HepG2 (cell line): Measurements from ENCODE around the gene ENO2. TPM values are rescaled to one million over a fixed set of nuclear protein-coding genes. Genes with fewer than 3 reads are reported as not detected.

Experiments used
- ATAC-seq: fragments of 200-7000 bp; cut with Tn5 transposase; 3 replicates; pipeline ENCODE4 v1.9.1; 2020; ENCODE audit warnings: mild to moderate bottlenecking, moderate library complexity
- BruUV-seq: library from RNA; stranded (reverse); fragments of 400-500 nt; replicated peaks from 2 replicates; lab custom pipeline; 2021; lab: Mats Ljungman, UMichigan
- CTCF ChIA-PET: fragments of 300-600 bp; formaldehyde crosslinking; extraction: SDS; loops from one replicate; lab custom pipeline; 2021; ENCODE audit warnings: low total read pairs, inconsistent platforms, low intra/inter-chr PET ratio; lab: Yijun Ruan, JAX
- POLR2A ChIA-PET: fragments of 350-600 bp; sonication (Branson Sonifier 250); formaldehyde crosslinking; loops from one replicate; lab custom pipeline; 2020; ENCODE audit warnings: antibody characterized with exemption, inconsistent platforms; lab: Yijun Ruan, JAX
- DNase-seq: peaks from one replicate; pipeline ENCODE4 v3.0.0-alpha.2; 2015; ENCODE audit warnings: low spot score
- FAIRE-seq: peaks from 3 replicates; lab custom pipeline; 2011; peaks lifted over from hg19 to GRCh38; lab: Jason Lieb, UNC
- H2AFZ ChIP-seq: one replicate; pipeline ENCODE4 v1.6.1; 2011; ENCODE audit warnings: low read length, inconsistent platforms
- H3K27ac ChIP-seq: fragments of 300-600 bp; 3 replicates; pipeline ENCODE4 v1.8.0; 2011; ENCODE audit warnings: mixed run types, mild to moderate bottlenecking, mixed read lengths, low read length, inconsistent platforms; ENCODE audit not compliant: insufficient read depth; ENCODE audit errors: extremely low read length
- H3K27me3 ChIP-seq, 2 experiments: fragments of 200-600 bp in 1 of 2; 2 replicates in 1 of 2; 3 replicates in 1 of 2; pipeline versions ENCODE4 v1.6.0 to v1.8.0; 2011; ENCODE audit warnings: low read length in 2 of 2, mild to moderate bottlenecking in 2 of 2, moderate library complexity in 2 of 2, inconsistent platforms in 1 of 2; ENCODE audit not compliant: insufficient read depth in 2 of 2, control insufficient read depth in 1 of 2
- H3K36me3 ChIP-seq, 2 experiments: fragments of 200-600 bp in 1 of 2; replicated peaks in 1 of 2; 2 replicates in 1 of 2; 3 replicates in 1 of 2; pipeline versions ENCODE4 v1.5.1 to v1.8.0; 2011; ENCODE audit warnings: low read length in 2 of 2, inconsistent platforms in 1 of 2; ENCODE audit not compliant: insufficient read depth in 2 of 2, control insufficient read depth in 1 of 2
- H3K4me1 ChIP-seq: 2 replicates; pipeline ENCODE4 v1.5.1; 2012; ENCODE audit warnings: low read length, inconsistent platforms; ENCODE audit not compliant: insufficient read depth
- H3K4me2 ChIP-seq: 2 replicates; pipeline ENCODE4 v1.6.0; 2011; ENCODE audit warnings: low read depth, low read length, inconsistent platforms
- H3K4me3 ChIP-seq, 3 experiments: fragments of 200-600 bp in 1 of 3; sonication (generic), shearing (Covaris generic) in 1 of 3; replicated peaks in 1 of 3; 2 replicates each; pipeline ENCODE4 v1.5.1; 2011 to 2016; ENCODE audit warnings: low read length in 3 of 3, inconsistent platforms in 2 of 3, low read depth in 2 of 3, mild to moderate bottlenecking in 2 of 3, control low read depth in 1 of 3, mixed read lengths in 1 of 3; ENCODE audit not compliant: insufficient read depth in 1 of 3
- H3K79me2 ChIP-seq: one replicate; pipeline ENCODE4 v1.6.1; 2011; ENCODE audit warnings: low read length, inconsistent platforms; ENCODE audit not compliant: insufficient read depth
- H3K9ac ChIP-seq: 2 replicates; pipeline ENCODE4 v1.6.0; 2011; ENCODE audit warnings: mild to moderate bottlenecking, low read depth, low read length, inconsistent platforms; ENCODE audit not compliant: insufficient read depth
- H3K9me3 ChIP-seq: 2 replicates; pipeline ENCODE4 v1.5.1; 2012; ENCODE audit warnings: mild to moderate bottlenecking, low read length
- H4K20me1 ChIP-seq: 2 replicates; pipeline ENCODE4 v1.6.0; 2011; ENCODE audit warnings: inconsistent platforms, mild to moderate bottlenecking, low read length, moderate library complexity; ENCODE audit not compliant: insufficient read depth
- AGO1 ChIP-seq: fragments of 200-400 bp; formaldehyde crosslinking; IDR thresholded peaks from 2 replicates; pipeline ENCODE4 v1.6.1; 2017; ENCODE audit warnings: mild to moderate bottlenecking, low read depth, low read length, moderate library complexity; ENCODE audit not compliant: poor library complexity, severe bottlenecking
- AGO2 ChIP-seq: fragments of 200-400 bp; formaldehyde crosslinking; optimal IDR thresholded peaks from 2 replicates; pipeline ENCODE3; 2017; ENCODE audit warnings: mild to moderate bottlenecking, low read depth, low read length, moderate library complexity
- CBFB ChIP-seq: sonication (generic); formaldehyde crosslinking; IDR thresholded peaks from 2 replicates; pipeline ENCODE4 v1.4.0; 2020; ENCODE audit warnings: missing genetic modification reagents
- FOXM1 ChIP-seq: sonication (generic); formaldehyde crosslinking; IDR thresholded peaks from 2 replicates; pipeline ENCODE4 v1.5.0; 2020; ENCODE audit warnings: missing genetic modification reagents
- KAT2B ChIP-seq: fragments of 150-350 bp; IDR thresholded peaks from 2 replicates; pipeline ENCODE4 v1.6.1; 2014; ENCODE audit warnings: low read depth, low read length, borderline replicate concordance
- KLF16 ChIP-seq, 2 experiments: sonication (generic) in 1 of 2; formaldehyde crosslinking in 1 of 2; IDR thresholded peaks; 2 replicates each; pipeline versions ENCODE4 v1.6.1 to v1.8.0; 2016 to 2023; ENCODE audit warnings: missing genetic modification reagents in 2 of 2, missing compliant biosample characterization in 1 of 2
- PRDM15 ChIP-seq: sonication (generic); formaldehyde crosslinking; IDR thresholded peaks from 2 replicates; pipeline ENCODE4 v1.4.0; 2020; ENCODE audit warnings: missing genetic modification reagents
- REL ChIP-seq: sonication (generic); formaldehyde crosslinking; conservative IDR thresholded peaks from 2 replicates; pipeline ENCODE4 v1.8.0; 2022; ENCODE audit warnings: mild to moderate bottlenecking, missing genetic modification reagents, moderate library complexity
- SIX1 ChIP-seq: sonication (generic); formaldehyde crosslinking; IDR thresholded peaks from 2 replicates; pipeline ENCODE4 v1.4.0; 2020; ENCODE audit warnings: missing genetic modification reagents, borderline replicate concordance
- TERF1 ChIP-seq: sonication (generic); formaldehyde crosslinking; IDR thresholded peaks from 2 replicates; pipeline ENCODE4 v1.8.0; 2022; ENCODE audit warnings: mild to moderate bottlenecking, missing genetic modification reagents, moderate library complexity
- WGBS: methylation state at CpG from one replicate; pipeline ENCODE4 v1.1.6; 2017; ENCODE audit warnings: low lambda C conversion rate; 5-methylcytosine and 5-hydroxymethylcytosine counted together
- in situ Hi-C: cut with HindIII; loops from 2 replicates; pipeline ENCODE4 v1.10.0; 2017; ENCODE audit warnings: low pct_unique_long_range_greater_than_20kb; ENCODE audit not compliant: extremely low pct_ligation_motif_present
- intact Hi-C: fragments of 100-400 bp; cut with micrococcal nuclease; formaldehyde crosslinking; loops from one replicate; pipeline ENCODE4 v1.10.0; 2022; ENCODE audit not compliant: unreplicated experiment
- polyA plus RNA-seq, 8 experiments: library from polyadenylated mRNA; depleted of rRNA in 3 of 8; stranded (reverse) in 7 of 8; unstranded in 1 of 8; fragments of >200 nt; fragmentation: Illumina TruSeq in 4 of 8; extraction: Trizol in 4 of 8; gene quantifications; 2 replicates each; pipeline versions ENCODE4 v1.2.1 to v1.2.3, GENCODE V29; 2011 to 2016; ENCODE audit warnings: low read depth in 4 of 8, missing spikeins in 1 of 8, mixed read lengths in 1 of 8; ENCODE audit not compliant: insufficient read depth in 1 of 8
- total RNA-seq, 5 experiments: library from RNA; depleted of rRNA; stranded (reverse); fragments of >200 nt; fragmentation: Illumina TruSeq; extraction: Trizol; gene quantifications; 2 replicates each; pipeline ENCODE4 v1.2.3, GENCODE V29; 2016; ENCODE audit warnings: low read depth in 1 of 5
- TF ChIP-seq, protein P1 (sequence below): sonication (generic); formaldehyde crosslinking; IDR thresholded peaks from 2 replicates; pipeline ENCODE4 v1.5.1; 2020; ENCODE audit warnings: missing genetic modification reagents, mild to moderate bottlenecking, borderline replicate concordance

Gene ENO2
- total and polyA plus RNA-seq, 2 of the 13 experiments (the other 11 are each of a cell fraction or from before 2014, with no cell fraction given) = 19.3 to 136 TPM

GRCh38 chr12:6936636-6937480 lies 22.5 kb downstream of the ENO2 start (continued):
- TF ChIP-seq CBFB (CRISPR knock-in tag) (no peak), REL (CRISPR knock-in tag) (0 out of 2 replicates have a peak, but pooled peaks have one; percentile 22), FOXM1 (no peak), SIX1 (no peak), KLF16 (CRISPR knock-in tag; IDR thresholded peaks at IDR 0.05) (no peak), AGO2 (peak; percentile 13), AGO1 (peak; percentile 23)
- TF ChIP-seq, all 625 proteins: peak for 7

GRCh38 chr12:6937481-6938352 lies 23.3 kb downstream of the ENO2 start:
- BruUV-seq = TSS peak; percentile 85
- no peaks in the 10 kb centered on the region for H4K20me1 ChIP-seq
- H2AFZ ChIP-seq = no peak overlapping the region
- peak; percentile 93 for ATAC-seq
- peak overlapping the region; percentile 90 for H3K27ac ChIP-seq
- 22% methylated on average over 43 of the region's 80 CpGs for WGBS
- DNase-seq = peak; percentile 91
- H3K4me1 ChIP-seq = peaks cover 26% of the 10 kb centered on the region
- ChIA-PET POLR2A (interaction anchor here (0.7 to 4.6 kb wide), 16 partner anchors 9 to 214 kb away, joined by 3 to 30 read pairs (median 10); partner anchors contain the start of genes ATN1, C1RL, COPS7A and ENO2), CTCF (interaction anchor here (1.8 to 2.5 kb wide), 2 partner anchors 14 to 68 kb away, joined by 14 to 16 read pairs; no protein-coding TSS in a partner anchor)
- in situ Hi-C loops = no loop called here
- peaks cover 7 to 33% of the 10 kb centered on the region in 2 experiments for H3K36me3 ChIP-seq
- no peaks in the 10 kb centered on the region for H3K9me3 ChIP-seq
- H3K79me2 ChIP-seq = no peaks in the 10 kb centered on the region
- peak overlapping the region; percentile 93 for H3K9ac ChIP-seq
- H3K27me3 ChIP-seq = no peaks in the 10 kb centered on the region
- peak overlapping the region; percentile 87 for H3K4me2 ChIP-seq
- peak; percentile 98 for FAIRE-seq
- peak overlapping the region; percentile 49 to 78 (median 70); a peak in 5 of 6 replicates for H3K4me3 ChIP-seq
- intact Hi-C loops = loop anchor here (2.0 kb wide), 1 partner anchor 13 kb away; no protein-coding TSS in a partner anchor
- TF ChIP-seq KAT2B (no peak), TERF1 (CRISPR knock-in tag) (no peak), PRDM15 (CRISPR knock-in tag) (0 out of 2 replicates have a peak, but pooled peaks have one; percentile 10)
- TF ChIP-seq, protein P1, sequence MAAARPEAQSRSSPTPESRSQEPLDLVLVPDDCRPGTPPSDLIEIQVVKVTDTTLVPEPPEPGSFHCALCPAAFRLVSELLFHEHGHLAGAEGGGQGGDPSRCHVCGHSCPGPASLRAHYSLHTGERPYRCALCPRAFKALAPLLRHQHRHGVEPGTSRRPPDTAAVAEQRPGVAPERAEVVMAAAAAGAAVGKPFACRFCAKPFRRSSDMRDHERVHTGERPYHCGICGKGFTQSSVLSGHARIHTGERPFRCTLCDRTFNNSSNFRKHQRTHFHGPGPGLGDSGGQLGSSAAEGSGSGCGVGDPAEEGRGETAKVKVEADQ = peak; percentile 85
